ENCODE results near the gene ADCYAP1R1. TPM values are rescaled to one million over a fixed set of nuclear protein-coding genes. Genes with fewer than 3 reads are reported as not detected.
A peak's percentile ranks its signal among the peaks of the same experiment; 100 is the strongest.

Gene ADCYAP1R1
- total RNA-seq, 1 donor from 2014 or later, result not detected

- no peaks in the 10 kb centered on the region for H3K36me3 ChIP-seq (ENCODE audit: control insufficient read depth, insufficient read depth, low read length)
- no peak for TF ChIP-seq CTCF (IDR thresholded peaks at IDR 0.05; ENCODE audit: insufficient read depth, low read length, severe bottlenecking)
- H3K4me3 ChIP-seq (ENCODE audit: low read depth, low read length), result no peak overlapping the region
- DNase-seq (ENCODE audit: low read depth) (no peak), FAIRE-seq (no peak)
- no peaks in the 10 kb centered on the region for H3K27me3 ChIP-seq (ENCODE audit: control insufficient read depth, insufficient read depth, low read length)
Observed at GRCh38 chr7:31096877-31097258, 44.8 kb downstream of the ADCYAP1R1 start.

- TF ChIP-seq CTCF (IDR thresholded peaks at IDR 0.05; ENCODE audit: insufficient read depth, low read length, severe bottlenecking), result no peak
- H3K36me3 ChIP-seq (ENCODE audit: control insufficient read depth, insufficient read depth, low read length), result no peaks in the 10 kb centered on the region
- DNase-seq (ENCODE audit: low read depth) (no peak), FAIRE-seq (no peak)
- no peaks in the 10 kb centered on the region for H3K27me3 ChIP-seq (ENCODE audit: control insufficient read depth, insufficient read depth, low read length)
- no peak overlapping the region for H3K4me3 ChIP-seq (ENCODE audit: low read depth, low read length)
Observed at GRCh38 chr7:31098642-31099360, 46.7 kb downstream of the ADCYAP1R1 start.

GRCh38 chr7:31099451-31100444 lies 47.6 kb downstream of the ADCYAP1R1 start:
- H3K27me3 ChIP-seq (ENCODE audit: control insufficient read depth, insufficient read depth, low read length), result no peaks in the 10 kb centered on the region
- DNase-seq (ENCODE audit: low read depth) (no peak), FAIRE-seq (no peak)
- H3K36me3 ChIP-seq (ENCODE audit: control insufficient read depth, insufficient read depth, low read length), result no peaks in the 10 kb centered on the region
- TF ChIP-seq CTCF (IDR thresholded peaks at IDR 0.05; ENCODE audit: insufficient read depth, low read length, severe bottlenecking), result no peak
- H3K4me3 ChIP-seq (ENCODE audit: low read depth, low read length), result no peak overlapping the region

GRCh38 chr7:31100445-31100844 lies 48.3 kb downstream of the ADCYAP1R1 start:
- FAIRE-seq (peak; percentile 47), DNase-seq (ENCODE audit: low read depth) (peak; percentile 35)
- H3K36me3 ChIP-seq (ENCODE audit: control insufficient read depth, insufficient read depth, low read length), result no peaks in the 10 kb centered on the region
- H3K27me3 ChIP-seq (ENCODE audit: control insufficient read depth, insufficient read depth, low read length), result no peaks in the 10 kb centered on the region
- no peak overlapping the region for H3K4me3 ChIP-seq (ENCODE audit: low read depth, low read length)
- TF ChIP-seq CTCF (IDR thresholded peaks at IDR 0.05; ENCODE audit: insufficient read depth, low read length, severe bottlenecking), result no peak

- DNase-seq (ENCODE audit: low read depth), result no peak
- no peak for FAIRE-seq
Observed at GRCh38 chr7:31100871-31101270, 48.8 kb downstream of the ADCYAP1R1 start.

More at GRCh38 chr7:31100871-31101270, 48.8 kb downstream of the ADCYAP1R1 start:
- Histone ChIP-seq H3K27me3 (ENCODE audit: control insufficient read depth, insufficient read depth, low read length) (no peaks in the 10 kb centered on the region), H3K36me3 (ENCODE audit: control insufficient read depth, insufficient read depth, low read length) (no peaks in the 10 kb centered on the region), H3K4me3 (ENCODE audit: low read depth, low read length) (no peak overlapping the region)
- TF ChIP-seq CTCF (IDR thresholded peaks at IDR 0.05; ENCODE audit: insufficient read depth, low read length, severe bottlenecking), result no peak

Data from bronchial epithelial cell (primary cell).